NK-92 (cell line): ENCODE results near the gene NDUFS2.

Experiments used
- DNase-seq: peaks from one replicate; lab custom pipeline; 2025; ENCODE audit not compliant: unreplicated experiment; lab: John Stamatoyannopoulos, UW

The NDUFS2 gene

GRCh38 chr1:161193561-161194235 is 8.5 kb upstream of the NDUFS2 start:
- no peak for DNase-seq

GRCh38 chr1:161195171-161195570 is 7.0 kb upstream of the NDUFS2 start:
- DNase-seq, result no peak

GRCh38 chr1:161196111-161196510 is 6.1 kb upstream of the NDUFS2 start:
- no peak for DNase-seq

- DNase-seq, result no peak
Measured at GRCh38 chr1:161196521-161197451, 5.4 kb upstream of the NDUFS2 start.

- DNase-seq, result no peak
Measured at GRCh38 chr1:161197560-161198193, 4.5 kb upstream of the NDUFS2 start.

- no peak for DNase-seq
Measured at GRCh38 chr1:161198194-161198896, 3.8 kb upstream of the NDUFS2 start.

GRCh38 chr1:161198897-161199431 is 3.2 kb upstream of the NDUFS2 start, which contains the start of gene ADAMTS4:
Gene ADAMTS4 (minus strand): TSS chr1:161199054. CDS start chr1:161198627, 427 bp downstream.
- DNase-seq, result no peak

- no peak for DNase-seq
Measured at GRCh38 chr1:161199506-161200139, 2.5 kb upstream of the NDUFS2 start.

- DNase-seq, result no peak
Measured at GRCh38 chr1:161200421-161200991, 1.7 kb upstream of the NDUFS2 start.

- DNase-seq, result no peak
Measured at GRCh38 chr1:161200992-161201835, 953 bp upstream of the NDUFS2 start.

- no peak for DNase-seq
Measured at GRCh38 chr1:161206411-161207140, 4.4 kb downstream of the NDUFS2 start.

- no peak for DNase-seq
Measured at GRCh38 chr1:161207173-161207572, 5.0 kb downstream of the NDUFS2 start.

- DNase-seq, result no peak
Measured at GRCh38 chr1:161209790-161210409, 7.7 kb downstream of the NDUFS2 start.

- no peak for DNase-seq
Measured at GRCh38 chr1:161214369-161214768, 12.2 kb downstream of the NDUFS2 start.

- DNase-seq, result no peak
Measured at GRCh38 chr1:161215076-161215475, 12.9 kb downstream of the NDUFS2 start, which contains the start of gene FCER1G. Gene FCER1G (plus strand): TSS chr1:161215295. CDS start chr1:161215322, 27 bp downstream.

GRCh38 chr1:161216945-161217712 is 15.0 kb downstream of the NDUFS2 start:
- no peak for DNase-seq

- no peak for DNase-seq
Measured at GRCh38 chr1:161217831-161218230, 15.7 kb downstream of the NDUFS2 start.
